ENCODE data around the gene SLC7A4.
"Not testable (repeated sequence)": the region's sequence is repeated elsewhere in the genome, so short reads cannot be mapped to it uniquely, and the experiment has no call there.

SLC7A4 gene

GRCh38 chr22:21064917-21065864 is 32.8 kb upstream of the SLC7A4 start:
- DNase-seq (ENCODE audit: low read depth in 4 of 4, low spot score in 1 of 4), result no peak

GRCh38 chr22:21064425-21064824 is 32.1 kb upstream of the SLC7A4 start:
- not testable (repeated sequence) for DNase-seq (ENCODE audit: low read depth in 4 of 4, low spot score in 1 of 4)

- not testable (repeated sequence) for DNase-seq (ENCODE audit: low read depth in 4 of 4, low spot score in 1 of 4)
Observed at GRCh38 chr22:21061660-21062321, 29.4 kb upstream of the SLC7A4 start.

GRCh38 chr22:21060363-21060762 is 28.0 kb upstream of the SLC7A4 start:
- DNase-seq (ENCODE audit: low read depth in 4 of 4, low spot score in 1 of 4), result not testable (repeated sequence)

GRCh38 chr22:21055880-21056319 is 23.5 kb upstream of the SLC7A4 start:
- no peak for DNase-seq (ENCODE audit: low read depth in 4 of 4, low spot score in 1 of 4)

GRCh38 chr22:21055564-21055834 is 23.1 kb upstream of the SLC7A4 start:
- DNase-seq (ENCODE audit: low read depth in 4 of 4, low spot score in 1 of 4), result no peak

GRCh38 chr22:21054714-21055563 is 22.6 kb upstream of the SLC7A4 start:
- no peak for DNase-seq (ENCODE audit: low read depth in 4 of 4, low spot score in 1 of 4)

- no peak for DNase-seq (ENCODE audit: low read depth in 4 of 4, low spot score in 1 of 4)
Observed at GRCh38 chr22:21054046-21054713, 21.8 kb upstream of the SLC7A4 start.

GRCh38 chr22:21052715-21053459 is 20.5 kb upstream of the SLC7A4 start:
- DNase-seq (ENCODE audit: low read depth in 4 of 4, low spot score in 1 of 4), result no peak

GRCh38 chr22:21051831-21052400 is 19.6 kb upstream of the SLC7A4 start:
- no peak for DNase-seq (ENCODE audit: low read depth in 4 of 4, low spot score in 1 of 4)

GRCh38 chr22:21051145-21051830 is 18.9 kb upstream of the SLC7A4 start:
- no peak for DNase-seq (ENCODE audit: low read depth in 4 of 4, low spot score in 1 of 4)

GRCh38 chr22:21048965-21049364 is 16.6 kb upstream of the SLC7A4 start:
- not testable (repeated sequence) for DNase-seq (ENCODE audit: low read depth in 4 of 4, low spot score in 1 of 4)

GRCh38 chr22:21048448-21048847 is 16.1 kb upstream of the SLC7A4 start:
- not testable (repeated sequence) for DNase-seq (ENCODE audit: low read depth in 4 of 4, low spot score in 1 of 4)

GRCh38 chr22:21047730-21048129 is 15.4 kb upstream of the SLC7A4 start:
- DNase-seq (ENCODE audit: low read depth in 4 of 4, low spot score in 1 of 4), result no peak

- DNase-seq (ENCODE audit: low read depth in 4 of 4, low spot score in 1 of 4), result no peak
Observed at GRCh38 chr22:21047035-21047661, 14.8 kb upstream of the SLC7A4 start.

- DNase-seq (ENCODE audit: low read depth in 4 of 4, low spot score in 1 of 4), result peak; percentile 42 to 72 (median 52)
Observed at GRCh38 chr22:21045585-21046294, 13.4 kb upstream of the SLC7A4 start, which contains the start of gene LRRC74B. Gene LRRC74B, plus strand, starts transcription at chr22:21045946. Its CDS starts 41 bp downstream, at chr22:21045987.

GRCh38 chr22:21044931-21045584 is 12.7 kb upstream of the SLC7A4 start:
- DNase-seq (ENCODE audit: low read depth in 4 of 4, low spot score in 1 of 4), result no peak
